Astrocyte of the hippocampus (primary cell): ENCODE results near the gene CMC4.
A peak's percentile ranks its signal among the peaks of the same experiment; 100 is the strongest.

Experiments
- DNase-seq: peaks from one replicate; pipeline ENCODE4 v3.0.0; 2011; ENCODE audit warnings: low read depth, low spot score

Gene CMC4

GRCh38 chrX:155070975-155071693, at the start of gene CMC4, which contains the start of the genes BRCC3 and MTCP1:
Gene CMC4, minus strand, starts transcription at chrX:155071136. Its CDS starts 7,113 bp downstream, at chrX:155064023.
Gene BRCC3, plus strand, starts transcription at chrX:155071508. Its CDS starts 20 bp downstream, at chrX:155071528.
Gene MTCP1, minus strand, starts transcription at chrX:155071136. Its CDS starts 5,126 bp downstream, at chrX:155066010.
- peak; percentile 89 for DNase-seq

- no peak for DNase-seq
Observed at GRCh38 chrX:155115174-155115819, 44.4 kb upstream of the CMC4 start.

- no peak for DNase-seq
Observed at GRCh38 chrX:155113097-155113496, 42.2 kb upstream of the CMC4 start.

- no peak for DNase-seq
Observed at GRCh38 chrX:155112171-155112570, 41.2 kb upstream of the CMC4 start.

DNA sequence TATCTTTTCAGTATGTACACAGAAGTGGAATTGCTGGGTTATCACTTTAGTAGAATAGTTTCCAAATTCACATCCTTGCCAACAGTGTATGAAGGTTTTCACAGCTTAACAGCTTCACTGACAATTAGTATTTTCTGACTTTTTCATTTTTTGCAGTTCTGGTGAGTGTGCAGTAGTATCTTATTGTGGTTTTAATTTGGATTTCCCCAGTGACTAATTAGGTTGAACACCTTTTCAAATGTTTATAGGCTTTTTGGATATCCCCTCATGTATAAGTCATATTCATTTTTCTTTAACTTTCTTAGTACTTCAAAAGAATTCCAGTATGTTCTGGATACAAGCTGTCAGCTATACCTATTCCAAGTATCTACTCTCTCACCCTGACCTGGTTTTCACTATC, 37.5 kb upstream of the CMC4 start:
- no peak for DNase-seq

- no peak for DNase-seq
Observed at GRCh38 chrX:155105919-155106318, 35.0 kb upstream of the CMC4 start.

DNA sequence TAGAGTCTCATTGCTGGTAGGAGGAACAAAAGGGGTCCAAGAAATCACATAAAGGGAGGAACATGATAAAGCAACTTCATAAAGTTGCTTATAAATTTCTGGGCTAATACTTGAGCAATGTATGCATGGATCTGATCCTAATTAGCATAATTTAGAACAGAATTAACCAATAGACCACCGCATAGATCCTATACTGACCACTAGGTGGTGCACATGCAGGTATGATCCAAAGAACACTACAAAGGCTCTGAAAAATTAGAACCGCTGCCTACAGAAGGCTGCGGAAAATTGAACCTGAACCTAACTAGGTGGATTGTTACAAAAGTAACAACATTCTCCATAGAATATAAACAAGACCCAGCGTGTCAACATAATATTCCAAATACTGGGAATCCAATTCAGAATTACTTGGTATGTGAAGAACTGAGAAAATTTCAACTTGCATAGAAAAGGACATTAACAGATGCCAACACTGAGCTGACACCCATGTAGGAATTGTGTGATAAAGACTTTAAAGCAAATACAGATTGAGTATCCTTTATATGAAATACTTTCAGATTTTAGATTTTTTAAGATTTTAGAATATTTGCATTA, 23.6 kb upstream of the CMC4 start:
- peak; percentile 43 for DNase-seq

DNA sequence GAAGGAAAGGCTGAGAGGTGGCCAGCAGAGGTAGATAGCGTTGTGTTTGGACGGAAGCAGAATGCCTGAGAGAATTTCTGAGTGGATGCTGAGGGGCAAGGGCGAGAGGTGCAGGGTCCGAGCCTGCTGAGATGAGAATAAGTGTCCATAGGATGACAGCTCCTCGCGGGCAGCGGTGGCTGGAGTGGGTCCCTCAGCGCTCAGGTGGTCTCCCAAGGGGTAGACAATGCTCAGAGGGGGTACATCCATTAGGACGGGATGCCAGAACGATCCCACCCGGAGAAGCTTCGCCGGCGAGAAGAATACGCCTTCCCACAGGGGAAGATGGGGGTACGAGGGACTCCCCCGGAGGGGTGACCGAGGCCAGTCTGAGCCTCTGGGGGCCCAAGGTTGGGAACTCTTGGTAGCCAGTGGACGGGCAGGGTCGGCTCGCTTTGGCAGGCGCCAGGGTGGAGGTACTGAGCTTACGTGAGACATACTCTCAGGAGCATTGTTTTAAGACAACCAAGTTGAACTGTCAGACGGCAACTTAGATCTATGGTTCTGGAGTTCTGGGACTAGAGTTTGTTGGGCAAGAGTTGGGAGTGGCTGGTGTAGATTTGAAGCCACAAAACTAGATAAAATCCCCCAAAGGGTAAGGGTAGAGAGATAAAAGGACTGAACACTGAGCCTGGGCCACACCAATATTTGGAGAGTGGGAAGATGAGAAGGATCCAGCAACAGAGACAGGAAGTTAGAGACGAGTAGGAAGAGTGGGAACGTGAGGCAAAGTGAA, 16.2 kb upstream of the CMC4 start:
- DNase-seq: no peak

- peak; percentile 31 for DNase-seq
Observed at GRCh38 chrX:155086202-155086840, 15.4 kb upstream of the CMC4 start.

- no peak for DNase-seq
Observed at GRCh38 chrX:155071694-155072280, 851 bp upstream of the CMC4 start.

- DNase-seq: no peak
Observed at GRCh38 chrX:155070663-155070974, 317 bp downstream of the CMC4 start.

- peak; percentile 7 for DNase-seq
Observed at GRCh38 chrX:155070038-155070437, 898 bp downstream of the CMC4 start.

- DNase-seq: no peak
Observed at GRCh38 chrX:155069414-155069813, 1.5 kb downstream of the CMC4 start.

GRCh38 chrX:155068165-155068564, 2.8 kb downstream of the CMC4 start:
- peak; percentile 34 for DNase-seq

DNA sequence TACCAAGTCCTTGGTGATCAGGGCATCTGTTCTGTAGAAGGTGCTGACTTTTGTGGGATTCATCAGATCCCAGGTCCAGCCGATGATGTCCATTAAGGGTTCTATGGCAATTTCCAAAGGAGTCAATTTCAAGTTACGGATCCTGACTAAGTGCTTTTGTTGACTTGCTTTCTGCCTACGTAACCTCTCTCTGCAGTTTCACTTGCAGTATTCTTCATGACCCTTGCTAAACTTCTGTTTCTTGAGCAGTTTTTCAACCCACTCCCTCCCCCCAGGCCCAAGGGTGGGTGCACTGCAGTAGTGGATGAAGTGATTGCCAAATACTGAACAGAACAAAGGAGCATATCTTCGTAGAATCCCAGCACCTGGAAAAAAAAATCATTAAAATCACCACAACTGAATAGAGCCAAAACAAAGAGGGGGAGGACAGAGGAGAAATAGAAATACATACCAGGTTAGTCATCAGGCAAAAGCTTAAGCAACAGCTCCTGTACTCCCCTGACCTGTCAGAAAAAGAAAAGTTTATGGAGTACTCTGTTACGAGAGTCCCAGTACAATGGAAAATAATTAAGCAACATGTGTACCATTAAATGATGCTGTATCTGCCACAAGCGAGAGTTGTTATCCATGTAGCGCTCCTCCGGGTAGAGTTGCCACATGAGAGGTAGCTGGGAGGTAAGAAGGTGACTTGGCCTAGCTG, 5.8 kb downstream of the CMC4 start:
- DNase-seq: peak; percentile 53

DNA sequence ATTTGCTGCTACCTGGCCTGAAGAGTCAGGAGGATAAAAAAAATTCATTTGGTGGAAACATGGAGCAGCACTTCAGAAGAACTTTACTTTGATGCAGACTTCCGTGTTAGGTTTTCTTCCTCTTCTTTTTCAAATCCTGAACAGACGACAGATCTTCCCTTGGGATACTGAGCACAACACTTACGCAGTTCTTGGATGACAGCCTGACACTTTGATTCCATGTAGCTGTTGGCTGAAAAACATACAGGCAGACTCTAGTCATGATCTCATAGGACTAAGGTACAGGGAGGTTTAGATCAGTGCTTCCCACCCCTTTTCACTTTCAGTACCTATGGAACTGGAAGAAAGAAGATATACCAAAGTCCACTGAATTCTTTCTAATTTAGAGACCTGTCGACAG, 9.2 kb downstream of the CMC4 start:
- DNase-seq: no peak

- DNase-seq: peak; percentile 79
Observed at GRCh38 chrX:155056877-155057792, 13.8 kb downstream of the CMC4 start.

GRCh38 chrX:155056471-155056870, 14.5 kb downstream of the CMC4 start:
- no peak for DNase-seq

- DNase-seq: no peak
Observed at GRCh38 chrX:155055494-155055893, 15.4 kb downstream of the CMC4 start.

DNA sequence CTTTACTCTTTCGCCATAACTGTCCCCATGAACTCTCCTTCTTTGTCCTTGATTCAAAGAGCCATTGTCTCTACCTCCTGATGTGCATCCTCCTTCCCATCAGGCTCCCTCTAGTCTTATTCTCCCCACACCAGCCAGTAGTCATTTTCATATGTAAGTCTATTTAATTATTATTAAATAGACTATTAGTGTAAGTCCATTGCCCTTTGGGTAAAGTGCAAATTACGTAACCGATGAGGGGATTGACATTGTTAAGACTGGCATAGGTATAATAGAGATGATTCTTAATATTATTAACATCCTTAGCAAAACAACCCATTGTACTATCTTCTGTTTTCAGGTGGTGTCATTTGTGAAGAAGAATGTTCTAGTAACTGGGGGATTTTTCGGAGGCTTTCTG, 16.7 kb downstream of the CMC4 start:
- DNase-seq: no peak
